Measurements from ENCODE around the gene PTPRD. TPM values are rescaled to one million over a fixed set of nuclear protein-coding genes. Genes with fewer than 3 reads are reported as not detected.

The PTPRD gene
- total and polyA plus RNA-seq, 5 donors from 2014 or later, result 0.47 TPM; not detected in 4

- no peak for DNase-seq
- H3K9me3 ChIP-seq (ENCODE audit: control insufficient read depth in 2 of 2, low read length in 2 of 2), result no peaks in the 10 kb centered on the region
Observed at GRCh38 chr9:9603345-9603744, 1009.5 kb downstream of the PTPRD start.

GRCh38 chr9:9598723-9599122 lies 1014.1 kb downstream of the PTPRD start:
- no peak for ATAC-seq (ENCODE audit: low read depth in 2 of 2)
- no peak overlapping the region for H3K27ac Mint-ChIP-seq
- no peaks in the 10 kb centered on the region for H3K36me3 Mint-ChIP-seq
- Histone ChIP-seq H3K27me3 (ENCODE audit: control insufficient read depth, insufficient read depth, low read length) (no peaks in the 10 kb centered on the region), H3K4me3 (ENCODE audit: low read depth, low read length) (no peak overlapping the region), H3K36me3 (ENCODE audit: control insufficient read depth, insufficient read depth, low read length) (no peaks in the 10 kb centered on the region), H3K9me3 (ENCODE audit: control insufficient read depth in 2 of 2, low read length in 2 of 2) (no peaks in the 10 kb centered on the region), H3K27ac (ENCODE audit: insufficient read depth, low read length, poor library complexity, severe bottlenecking) (no peak overlapping the region), H3K4me1 (ENCODE audit: control insufficient read depth, insufficient read depth, low read length, poor library complexity, severe bottlenecking) (no peaks in the 10 kb centered on the region)
- peaks cover 0 to 10% (median 3%) of the 10 kb centered on the region in 7 donors for H3K9me3 Mint-ChIP-seq
- H3K27me3 Mint-ChIP-seq, result no peaks in the 10 kb centered on the region
- no peak overlapping the region for H3K4me3 Mint-ChIP-seq
- no peak for DNase-seq
- H3K4me1 Mint-ChIP-seq, result no peaks in the 10 kb centered on the region

More at GRCh38 chr9:9603345-9603744, 1009.5 kb downstream of the PTPRD start:
- no peak for ATAC-seq (ENCODE audit: low read depth in 2 of 2)
- no peaks in the 10 kb centered on the region for H3K36me3 ChIP-seq (ENCODE audit: control insufficient read depth, insufficient read depth, low read length)
- no peaks in the 10 kb centered on the region for H3K27me3 Mint-ChIP-seq
- no peaks in the 10 kb centered on the region for H3K4me1 ChIP-seq (ENCODE audit: control insufficient read depth, insufficient read depth, low read length, poor library complexity, severe bottlenecking)
- no peak overlapping the region for H3K4me3 ChIP-seq (ENCODE audit: low read depth, low read length)
- H3K4me3 Mint-ChIP-seq, result no peak overlapping the region
- peaks cover 0 to 4% (median 0%) of the 10 kb centered on the region in 7 donors for H3K9me3 Mint-ChIP-seq
- no peaks in the 10 kb centered on the region for H3K36me3 Mint-ChIP-seq
- no peak overlapping the region for H3K27ac ChIP-seq (ENCODE audit: insufficient read depth, low read length, poor library complexity, severe bottlenecking)
- no peak overlapping the region for H3K27ac Mint-ChIP-seq
- H3K27me3 ChIP-seq (ENCODE audit: control insufficient read depth, insufficient read depth, low read length), result no peaks in the 10 kb centered on the region
- H3K4me1 Mint-ChIP-seq, result no peaks in the 10 kb centered on the region

GRCh38 chr9:9592104-9592503 lies 1020.7 kb downstream of the PTPRD start:
- Histone ChIP-seq H3K36me3 (ENCODE audit: control insufficient read depth, insufficient read depth, low read length) (no peaks in the 10 kb centered on the region), H3K27me3 (ENCODE audit: control insufficient read depth, insufficient read depth, low read length) (no peaks in the 10 kb centered on the region), H3K9me3 (ENCODE audit: control insufficient read depth in 2 of 2, low read length in 2 of 2) (no peaks in the 10 kb centered on the region), H3K27ac (ENCODE audit: insufficient read depth, low read length, poor library complexity, severe bottlenecking) (no peak overlapping the region), H3K4me3 (ENCODE audit: low read depth, low read length) (no peak overlapping the region), H3K4me1 (ENCODE audit: control insufficient read depth, insufficient read depth, low read length, poor library complexity, severe bottlenecking) (no peaks in the 10 kb centered on the region)
- ATAC-seq (ENCODE audit: low read depth in 2 of 2) (no peak), DNase-seq (no peak)
- Mint-ChIP-seq H3K4me1 (no peaks in the 10 kb centered on the region), H3K36me3 (no peaks in the 10 kb centered on the region), H3K27me3 (no peaks in the 10 kb centered on the region), H3K27ac (no peak overlapping the region), H3K4me3 (no peak overlapping the region), H3K9me3 (peaks cover 0 to 20% (median 4%) of the 10 kb centered on the region in 7 donors)

DNA sequence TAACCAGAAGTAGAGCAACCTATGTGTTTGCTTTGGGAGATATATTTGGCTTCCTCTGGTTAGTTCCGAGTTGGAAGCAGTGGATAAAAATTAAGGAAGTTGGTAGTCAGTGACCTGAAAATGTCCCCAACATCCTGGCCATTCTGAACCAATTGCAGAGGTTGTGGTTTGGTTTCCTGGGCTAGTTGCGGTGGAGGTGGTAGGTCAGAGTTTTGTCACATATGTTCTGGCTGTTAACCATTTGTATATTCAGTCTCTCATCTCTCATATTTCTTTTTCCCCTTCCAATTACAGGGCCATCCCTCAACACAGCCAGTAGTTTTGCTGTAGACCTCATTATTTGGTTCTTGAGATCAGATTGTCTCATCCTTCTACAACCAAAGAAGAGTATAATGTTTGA lies 1026.9 kb downstream of the PTPRD start:
- no peaks in the 10 kb centered on the region for H3K4me1 Mint-ChIP-seq
- H3K9me3 Mint-ChIP-seq, result peaks cover 1 to 10% (median 2%) of the 10 kb centered on the region in 7 donors
- H3K27me3 ChIP-seq (ENCODE audit: control insufficient read depth, insufficient read depth, low read length), result no peaks in the 10 kb centered on the region
- no peaks in the 10 kb centered on the region for H3K36me3 Mint-ChIP-seq
- H3K9me3 ChIP-seq (ENCODE audit: control insufficient read depth in 2 of 2, low read length in 2 of 2), result no peaks in the 10 kb centered on the region
- H3K4me3 Mint-ChIP-seq, result no peak overlapping the region
- ATAC-seq (ENCODE audit: low read depth in 2 of 2) (no peak), DNase-seq (no peak)
- H3K36me3 ChIP-seq (ENCODE audit: control insufficient read depth, insufficient read depth, low read length), result no peaks in the 10 kb centered on the region
- H3K27me3 Mint-ChIP-seq, result no peaks in the 10 kb centered on the region
- H3K27ac ChIP-seq (ENCODE audit: insufficient read depth, low read length, poor library complexity, severe bottlenecking), result no peak overlapping the region
- H3K27ac Mint-ChIP-seq, result no peak overlapping the region
- H3K4me3 ChIP-seq (ENCODE audit: low read depth, low read length), result no peak overlapping the region
- H3K4me1 ChIP-seq (ENCODE audit: control insufficient read depth, insufficient read depth, low read length, poor library complexity, severe bottlenecking), result no peaks in the 10 kb centered on the region

GRCh38 chr9:9574080-9574479 lies 1038.7 kb downstream of the PTPRD start:
- H3K27me3 Mint-ChIP-seq, result no peaks in the 10 kb centered on the region

GRCh38 chr9:9565700-9566099 lies 1047.1 kb downstream of the PTPRD start:
- Mint-ChIP-seq H3K27ac (no peak overlapping the region), H3K27me3 (no peaks in the 10 kb centered on the region), H3K4me3 (no peak overlapping the region), H3K36me3 (no peaks in the 10 kb centered on the region), H3K9me3 (peaks cover 0 to 17% (median 7%) of the 10 kb centered on the region in 7 donors), H3K4me1 (no peaks in the 10 kb centered on the region)
- H3K9me3 ChIP-seq (ENCODE audit: control insufficient read depth in 2 of 2, low read length in 2 of 2), result no peaks in the 10 kb centered on the region
- no peaks in the 10 kb centered on the region for H3K4me1 ChIP-seq (ENCODE audit: control insufficient read depth, insufficient read depth, low read length, poor library complexity, severe bottlenecking)
- no peaks in the 10 kb centered on the region for H3K27me3 ChIP-seq (ENCODE audit: control insufficient read depth, insufficient read depth, low read length)
- H3K4me3 ChIP-seq (ENCODE audit: low read depth, low read length), result no peak overlapping the region
- no peaks in the 10 kb centered on the region for H3K36me3 ChIP-seq (ENCODE audit: control insufficient read depth, insufficient read depth, low read length)
- no peak for DNase-seq
- no peak overlapping the region for H3K27ac ChIP-seq (ENCODE audit: insufficient read depth, low read length, poor library complexity, severe bottlenecking)
- ATAC-seq (ENCODE audit: low read depth in 2 of 2), result no peak

More at GRCh38 chr9:9574080-9574479, 1038.7 kb downstream of the PTPRD start:
- H3K9me3 Mint-ChIP-seq, result peaks cover 0 to 3% (median 1%) of the 10 kb centered on the region in 7 donors
- H3K27ac Mint-ChIP-seq, result no peak overlapping the region
- ATAC-seq (ENCODE audit: low read depth in 2 of 2) (no peak), DNase-seq (no peak)
- H3K4me1 ChIP-seq (ENCODE audit: control insufficient read depth, insufficient read depth, low read length, poor library complexity, severe bottlenecking), result no peaks in the 10 kb centered on the region
- H3K27ac ChIP-seq (ENCODE audit: insufficient read depth, low read length, poor library complexity, severe bottlenecking), result no peak overlapping the region
- H3K4me3 Mint-ChIP-seq, result no peak overlapping the region
- H3K36me3 ChIP-seq (ENCODE audit: control insufficient read depth, insufficient read depth, low read length), result no peaks in the 10 kb centered on the region
- H3K36me3 Mint-ChIP-seq, result no peaks in the 10 kb centered on the region
- no peaks in the 10 kb centered on the region for H3K9me3 ChIP-seq (ENCODE audit: control insufficient read depth in 2 of 2, low read length in 2 of 2)
- H3K27me3 ChIP-seq (ENCODE audit: control insufficient read depth, insufficient read depth, low read length), result no peaks in the 10 kb centered on the region
- no peak overlapping the region for H3K4me3 ChIP-seq (ENCODE audit: low read depth, low read length)
- H3K4me1 Mint-ChIP-seq, result no peaks in the 10 kb centered on the region

GRCh38 chr9:9563817-9564216 lies 1049.0 kb downstream of the PTPRD start:
- Mint-ChIP-seq H3K27me3 (no peaks in the 10 kb centered on the region), H3K4me1 (no peaks in the 10 kb centered on the region), H3K9me3 (peaks cover 0 to 17% (median 13%) of the 10 kb centered on the region in 7 donors), H3K4me3 (no peak overlapping the region), H3K27ac (no peak overlapping the region), H3K36me3 (no peaks in the 10 kb centered on the region)
- ATAC-seq (ENCODE audit: low read depth in 2 of 2) (no peak), DNase-seq (no peak)
- Histone ChIP-seq H3K36me3 (ENCODE audit: control insufficient read depth, insufficient read depth, low read length) (no peaks in the 10 kb centered on the region), H3K9me3 (ENCODE audit: control insufficient read depth in 2 of 2, low read length in 2 of 2) (no peaks in the 10 kb centered on the region), H3K4me3 (ENCODE audit: low read depth, low read length) (no peak overlapping the region), H3K27me3 (ENCODE audit: control insufficient read depth, insufficient read depth, low read length) (no peaks in the 10 kb centered on the region), H3K4me1 (ENCODE audit: control insufficient read depth, insufficient read depth, low read length, poor library complexity, severe bottlenecking) (no peaks in the 10 kb centered on the region), H3K27ac (ENCODE audit: insufficient read depth, low read length, poor library complexity, severe bottlenecking) (no peak overlapping the region)

DNA sequence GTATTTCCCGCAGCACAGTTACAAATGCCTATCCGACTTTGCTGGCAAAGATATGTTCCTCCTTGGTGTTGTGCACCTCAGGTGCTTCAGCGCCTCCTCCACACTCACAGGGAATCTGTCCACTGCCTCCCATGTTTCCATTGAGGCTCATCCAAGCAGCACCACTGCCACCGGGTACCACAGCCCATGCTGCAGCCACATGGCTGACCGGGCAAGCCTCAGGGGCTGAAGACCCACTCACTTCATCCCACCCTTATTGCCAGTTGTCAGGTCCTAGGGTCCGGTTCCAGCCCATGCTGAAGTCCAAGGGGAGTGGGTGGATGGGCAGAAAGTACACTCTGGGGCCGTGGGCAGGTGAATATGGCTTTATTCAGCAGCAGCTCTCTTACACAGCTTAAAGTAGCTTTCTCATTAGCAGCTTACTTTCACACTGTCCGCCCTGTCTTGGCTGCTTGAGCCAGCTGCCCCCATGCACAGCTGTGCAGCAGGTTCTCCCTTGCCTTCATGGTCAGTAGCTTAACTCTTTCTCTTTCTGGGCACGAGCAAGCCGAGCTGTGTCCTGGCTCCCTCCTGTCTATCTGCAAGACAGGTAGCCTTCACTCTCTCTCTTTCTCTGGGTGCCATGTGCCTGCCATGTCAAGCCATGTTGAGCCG lies 1052.3 kb downstream of the PTPRD start:
- Mint-ChIP-seq H3K4me1 (no peaks in the 10 kb centered on the region), H3K27me3 (no peaks in the 10 kb centered on the region), H3K9me3 (peaks cover 0 to 17% (median 11%) of the 10 kb centered on the region in 7 donors), H3K27ac (no peak overlapping the region), H3K4me3 (no peak overlapping the region), H3K36me3 (no peaks in the 10 kb centered on the region)
- DNase-seq (no peak), ATAC-seq (ENCODE audit: low read depth in 2 of 2) (no peak)
- H3K27me3 ChIP-seq (ENCODE audit: control insufficient read depth, insufficient read depth, low read length), result no peaks in the 10 kb centered on the region
- H3K36me3 ChIP-seq (ENCODE audit: control insufficient read depth, insufficient read depth, low read length), result no peaks in the 10 kb centered on the region
- H3K4me1 ChIP-seq (ENCODE audit: control insufficient read depth, insufficient read depth, low read length, poor library complexity, severe bottlenecking), result no peaks in the 10 kb centered on the region
- no peak overlapping the region for H3K27ac ChIP-seq (ENCODE audit: insufficient read depth, low read length, poor library complexity, severe bottlenecking)
- no peak overlapping the region for H3K4me3 ChIP-seq (ENCODE audit: low read depth, low read length)
- no peaks in the 10 kb centered on the region for H3K9me3 ChIP-seq (ENCODE audit: control insufficient read depth in 2 of 2, low read length in 2 of 2)
